Erythroblast (primary cell): ENCODE results near the gene EPS8.

Experiments
- GATA1 ChIP-seq: IDR thresholded peaks from 2 replicates; pipeline ENCODE4 v1.6.1; 2011; ENCODE audit warnings: low read depth, mild to moderate bottlenecking, control low read depth, low read length, moderate library complexity
- POLR2A ChIP-seq: IDR thresholded peaks from 2 replicates; pipeline ENCODE4 v1.6.1; 2011; ENCODE audit warnings: mild to moderate bottlenecking, low read length

- TF ChIP-seq POLR2A (no peak), GATA1 (no peak)
These were observed 19.2 kb downstream of the EPS8 start for GRCh38 chr12:15770021-15770420.
